Neutrophil (primary cell): ENCODE measurements around the gene PCSK6.

Experiments
- H3K27ac ChIP-seq: fragments of 200-600 bp; sonication (generic); 2 replicates; pipeline ENCODE4 v1.5.1; 2016; ENCODE audit warnings: mild to moderate bottlenecking, moderate library complexity
- H3K27me3 ChIP-seq: fragments of 200-600 bp; sonication (generic); 2 replicates; pipeline ENCODE4 v1.6.0; 2016; ENCODE audit warnings: mild to moderate bottlenecking
- H3K36me3 ChIP-seq: fragments of 200-600 bp; sonication (generic); 2 replicates; pipeline ENCODE4 v1.5.1; 2017
- H3K4me1 ChIP-seq, 2 experiments: fragments of 200-600 bp in 1 of 2; sonication (generic) in 1 of 2; 1 replicate in 1 of 2; 2 replicates in 1 of 2; pipeline versions ENCODE4 v1.5.1 to v1.6.1; 2013 to 2016; ENCODE audit warnings: low read depth in 1 of 2, low read length in 1 of 2, mild to moderate bottlenecking in 1 of 2, moderate library complexity in 1 of 2; ENCODE audit not compliant: control insufficient read depth in 1 of 2, insufficient read depth in 1 of 2
- H3K4me3 ChIP-seq, 2 experiments: fragments of 200-600 bp in 1 of 2; sonication (generic) in 1 of 2; 1 replicate in 1 of 2; 2 replicates in 1 of 2; pipeline ENCODE4 v1.5.1; 2013 to 2016; ENCODE audit warnings: low read depth in 1 of 2, low read length in 1 of 2, mild to moderate bottlenecking in 1 of 2, moderate library complexity in 1 of 2
- H3K9me3 ChIP-seq: fragments of 200-600 bp; sonication (generic); 2 replicates; pipeline ENCODE4 v1.5.1; 2016
- CTCF ChIP-seq: fragments of 200-600 bp; sonication (generic); IDR thresholded peaks from 2 replicates; pipeline ENCODE4 v1.5.1; 2016; ENCODE audit warnings: antibody characterized with exemption

PCSK6 gene

DNA sequence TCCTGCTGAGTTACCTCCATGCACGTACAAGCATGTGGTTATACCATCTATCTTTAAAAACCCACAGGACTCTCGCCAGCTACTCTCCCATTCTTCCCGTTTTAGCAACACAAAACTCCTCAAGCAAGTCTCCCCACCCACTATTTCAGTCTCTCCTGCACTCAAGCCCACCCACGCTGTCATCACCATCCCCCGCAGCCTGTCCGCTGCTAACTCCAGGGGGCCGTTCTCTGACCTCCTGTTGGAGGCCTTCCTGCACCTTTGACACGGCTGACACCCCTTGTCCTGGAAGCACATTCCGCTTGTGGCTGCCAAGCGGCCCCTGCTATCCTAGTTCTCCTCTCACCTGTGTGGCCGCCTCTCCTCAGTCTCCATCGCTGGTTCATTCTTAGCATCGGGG, 7.5 kb upstream of the PCSK6 start:
- Histone ChIP-seq H3K4me1 (no peaks in the 10 kb centered on the region), H3K4me3 (no peak overlapping the region), H3K9me3 (no peaks in the 10 kb centered on the region), H3K36me3 (no peaks in the 10 kb centered on the region), H3K27me3 (peaks cover 99% of the 10 kb centered on the region), H3K27ac (no peak overlapping the region)
- no peak for TF ChIP-seq CTCF

GRCh38 chr15:101496198-101496986, 6.9 kb upstream of the PCSK6 start:
- TF ChIP-seq CTCF = no peak
- H3K4me3 ChIP-seq = no peak overlapping the region
- H3K4me1 ChIP-seq = no peaks in the 10 kb centered on the region
- peaks cover 99% of the 10 kb centered on the region for H3K27me3 ChIP-seq
- H3K27ac ChIP-seq = no peak overlapping the region
- no peaks in the 10 kb centered on the region for H3K36me3 ChIP-seq
- H3K9me3 ChIP-seq = no peaks in the 10 kb centered on the region

GRCh38 chr15:101495334-101496197, 6.1 kb upstream of the PCSK6 start:
- Histone ChIP-seq H3K27ac (no peak overlapping the region), H3K36me3 (no peaks in the 10 kb centered on the region), H3K4me3 (no peak overlapping the region), H3K27me3 (peaks cover 99% of the 10 kb centered on the region), H3K4me1 (no peaks in the 10 kb centered on the region), H3K9me3 (no peaks in the 10 kb centered on the region)
- TF ChIP-seq CTCF = no peak

DNA sequence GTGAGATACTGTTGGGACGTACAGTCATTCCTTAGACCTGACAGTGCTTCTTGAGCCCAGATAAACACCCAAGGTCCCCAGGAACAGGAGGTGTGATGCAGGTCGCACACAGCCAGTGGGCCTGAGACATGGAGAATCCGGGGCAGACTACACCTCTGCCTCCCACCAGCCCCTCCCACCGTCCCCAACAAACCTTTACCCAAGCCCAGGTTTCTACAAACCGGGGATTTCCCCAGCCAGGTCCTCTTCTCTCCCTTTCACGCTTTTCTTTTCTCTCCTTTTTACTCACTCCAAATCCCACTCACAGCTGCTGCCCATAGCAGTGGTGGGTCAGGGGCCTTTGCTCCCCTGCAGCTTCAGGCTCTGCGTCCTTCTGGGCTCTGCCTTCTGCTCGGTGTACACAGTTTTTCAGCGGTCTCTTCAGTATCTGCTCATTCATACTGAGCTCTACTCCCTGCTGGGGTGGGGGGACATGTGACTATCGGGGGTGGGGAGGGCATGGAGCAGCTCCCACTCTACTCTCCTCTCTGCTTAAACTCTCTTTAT, 4.8 kb upstream of the PCSK6 start:
- H3K27ac ChIP-seq = no peak overlapping the region
- H3K4me3 ChIP-seq = no peak overlapping the region
- no peaks in the 10 kb centered on the region for H3K4me1 ChIP-seq
- no peaks in the 10 kb centered on the region for H3K9me3 ChIP-seq
- peaks cover 96% of the 10 kb centered on the region for H3K27me3 ChIP-seq
- no peaks in the 10 kb centered on the region for H3K36me3 ChIP-seq
- TF ChIP-seq CTCF = no peak

GRCh38 chr15:101492766-101493692, 3.5 kb upstream of the PCSK6 start:
- Histone ChIP-seq H3K9me3 (no peaks in the 10 kb centered on the region), H3K36me3 (no peaks in the 10 kb centered on the region), H3K27ac (no peak overlapping the region), H3K4me1 (no peaks in the 10 kb centered on the region), H3K27me3 (peaks cover 96% of the 10 kb centered on the region), H3K4me3 (no peak overlapping the region)
- TF ChIP-seq CTCF = no peak
